NCI-H2196 treated with DMSO at 0.1 percent for 48 hours (cell line): Measurements from ENCODE around the gene GNG13.

Source experiments
- DNase-seq: peaks from one replicate; lab custom pipeline; 2025; ENCODE audit not compliant: unreplicated experiment; lab: John Stamatoyannopoulos, UW

The GNG13 gene

GRCh38 chr16:795580-796229 lies 4.8 kb downstream of the GNG13 start:
- peak; percentile 49 for DNase-seq

- no peak for DNase-seq
Measured at GRCh38 chr16:794853-795466, 5.6 kb downstream of the GNG13 start.

GRCh38 chr16:794091-794822 lies 6.3 kb downstream of the GNG13 start:
- DNase-seq: no peak

- no peak for DNase-seq
Measured at GRCh38 chr16:793414-793813, 7.1 kb downstream of the GNG13 start.

GRCh38 chr16:792221-792995 lies 8.1 kb downstream of the GNG13 start:
- DNase-seq: no peak

- no peak for DNase-seq
Measured at GRCh38 chr16:791131-791530, 9.4 kb downstream of the GNG13 start.

- no peak for DNase-seq
Measured at GRCh38 chr16:790086-790485, 10.4 kb downstream of the GNG13 start.

GRCh38 chr16:789191-789850 lies 11.2 kb downstream of the GNG13 start:
- no peak for DNase-seq

GRCh38 chr16:788399-789126 lies 12.0 kb downstream of the GNG13 start, which contains the start of gene CHTF18:
CHTF18 (plus strand) TSS chr16:788620; CDS start chr16:788685, 65 bp downstream.
- peak; percentile 81 for DNase-seq

- DNase-seq: no peak
Measured at GRCh38 chr16:787978-788398, 12.5 kb downstream of the GNG13 start, which contains the start of gene RPUSD1. RPUSD1 (minus strand) TSS chr16:788381; CDS start chr16:787737, 644 bp downstream.

- DNase-seq: no peak
Measured at GRCh38 chr16:787321-787966, 13.1 kb downstream of the GNG13 start.

GRCh38 chr16:785563-786535 lies 14.7 kb downstream of the GNG13 start:
- DNase-seq: no peak

- DNase-seq: no peak
Measured at GRCh38 chr16:784431-784830, 16.1 kb downstream of the GNG13 start.

- no peak for DNase-seq
Measured at GRCh38 chr16:783404-784161, 17.0 kb downstream of the GNG13 start.

- peak; percentile 18 for DNase-seq
Measured at GRCh38 chr16:782766-783403, 17.6 kb downstream of the GNG13 start.

GRCh38 chr16:782258-782657 lies 18.3 kb downstream of the GNG13 start:
- DNase-seq: no peak

GRCh38 chr16:781346-782010 lies 19.1 kb downstream of the GNG13 start:
- no peak for DNase-seq
